ENCODE measurements around the gene DMRTB1. TPM values are rescaled to one million over a fixed set of nuclear protein-coding genes. Genes with fewer than 3 reads are reported as not detected.

The DMRTB1 gene
- polyA plus RNA-seq, 1 donor from 2014 or later = not detected

GRCh38 chr1:53473463-53473862 is 14.3 kb downstream of the DMRTB1 start:
- H3F3A ChIP-seq (ENCODE audit: insufficient read depth, low read length, poor library complexity, severe bottlenecking) = no peaks in the 10 kb centered on the region
- H2AFZ ChIP-seq (ENCODE audit: low read depth, low read length) = no peak overlapping the region
- H3K27me3 ChIP-seq (ENCODE audit: insufficient read depth, low read depth, low read length) = no peaks in the 10 kb centered on the region
- H3K4me2 ChIP-seq (ENCODE audit: low read length) = no peak overlapping the region
- H3K36me3 ChIP-seq (ENCODE audit: insufficient read depth, low read length) = no peaks in the 10 kb centered on the region
- TF ChIP-seq RAD21 (conservative IDR thresholded peaks at IDR 0.05) = peak; percentile 40
- TF ChIP-seq CTCF (IDR thresholded peaks at IDR 0.05; ENCODE audit: poor library complexity, severe bottlenecking) = peak; percentile 40
- no peak for TF ChIP-seq TAF1 (IDR thresholded peaks at IDR 0.05; ENCODE audit: low read depth)
- TF ChIP-seq SMC3 (conservative IDR thresholded peaks at IDR 0.05; ENCODE audit: poor library complexity) = peak; percentile 56
- TF ChIP-seq, protein P1, sequence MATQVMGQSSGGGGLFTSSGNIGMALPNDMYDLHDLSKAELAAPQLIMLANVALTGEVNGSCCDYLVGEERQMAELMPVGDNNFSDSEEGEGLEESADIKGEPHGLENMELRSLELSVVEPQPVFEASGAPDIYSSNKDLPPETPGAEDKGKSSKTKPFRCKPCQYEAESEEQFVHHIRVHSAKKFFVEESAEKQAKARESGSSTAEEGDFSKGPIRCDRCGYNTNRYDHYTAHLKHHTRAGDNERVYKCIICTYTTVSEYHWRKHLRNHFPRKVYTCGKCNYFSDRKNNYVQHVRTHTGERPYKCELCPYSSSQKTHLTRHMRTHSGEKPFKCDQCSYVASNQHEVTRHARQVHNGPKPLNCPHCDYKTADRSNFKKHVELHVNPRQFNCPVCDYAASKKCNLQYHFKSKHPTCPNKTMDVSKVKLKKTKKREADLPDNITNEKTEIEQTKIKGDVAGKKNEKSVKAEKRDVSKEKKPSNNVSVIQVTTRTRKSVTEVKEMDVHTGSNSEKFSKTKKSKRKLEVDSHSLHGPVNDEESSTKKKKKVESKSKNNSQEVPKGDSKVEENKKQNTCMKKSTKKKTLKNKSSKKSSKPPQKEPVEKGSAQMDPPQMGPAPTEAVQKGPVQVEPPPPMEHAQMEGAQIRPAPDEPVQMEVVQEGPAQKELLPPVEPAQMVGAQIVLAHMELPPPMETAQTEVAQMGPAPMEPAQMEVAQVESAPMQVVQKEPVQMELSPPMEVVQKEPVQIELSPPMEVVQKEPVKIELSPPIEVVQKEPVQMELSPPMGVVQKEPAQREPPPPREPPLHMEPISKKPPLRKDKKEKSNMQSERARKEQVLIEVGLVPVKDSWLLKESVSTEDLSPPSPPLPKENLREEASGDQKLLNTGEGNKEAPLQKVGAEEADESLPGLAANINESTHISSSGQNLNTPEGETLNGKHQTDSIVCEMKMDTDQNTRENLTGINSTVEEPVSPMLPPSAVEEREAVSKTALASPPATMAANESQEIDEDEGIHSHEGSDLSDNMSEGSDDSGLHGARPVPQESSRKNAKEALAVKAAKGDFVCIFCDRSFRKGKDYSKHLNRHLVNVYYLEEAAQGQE (IDR thresholded peaks at IDR 0.05; ENCODE audit: borderline replicate concordance) = no peak
- no peak overlapping the region for H3K27ac ChIP-seq (ENCODE audit: low read length)
- H3K9me3 ChIP-seq (ENCODE audit: low read length) = no peaks in the 10 kb centered on the region
- H3K4me3 ChIP-seq (ENCODE audit: low read length) = no peak overlapping the region
- H4K20me1 ChIP-seq (ENCODE audit: insufficient read depth) = no peaks in the 10 kb centered on the region
- no peak overlapping the region for H3K9ac ChIP-seq (ENCODE audit: low read length)
- H3K9me2 ChIP-seq (ENCODE audit: insufficient read depth, low read length) = no peaks in the 10 kb centered on the region
- H3K79me2 ChIP-seq (replicated peaks; ENCODE audit: insufficient read depth, low read length) = no peaks in the 10 kb centered on the region

GRCh38 chr1:53475664-53476063 is 16.5 kb downstream of the DMRTB1 start:
- H3K36me3 ChIP-seq (ENCODE audit: insufficient read depth, low read length) = no peaks in the 10 kb centered on the region
- no peak overlapping the region for H3K4me3 ChIP-seq (ENCODE audit: low read length)
- TF ChIP-seq EP300 (conservative IDR thresholded peaks at IDR 0.05; ENCODE audit: poor library complexity, severe bottlenecking) (no peak), TAF1 (IDR thresholded peaks at IDR 0.05; ENCODE audit: low read depth) (no peak), POLR2AphosphoS5 (IDR thresholded peaks at IDR 0.05) (no peak), CTCF (IDR thresholded peaks at IDR 0.05; ENCODE audit: poor library complexity, severe bottlenecking) (no peak), MXI1 (conservative IDR thresholded peaks at IDR 0.05; ENCODE audit: poor library complexity, severe bottlenecking) (no peak), SMC3 (conservative IDR thresholded peaks at IDR 0.05; ENCODE audit: poor library complexity) (no peak)
- no peak overlapping the region for H3K27ac ChIP-seq (ENCODE audit: low read length)
- no peaks in the 10 kb centered on the region for H3K9me3 ChIP-seq (ENCODE audit: low read length)
- no peaks in the 10 kb centered on the region for H3F3A ChIP-seq (ENCODE audit: insufficient read depth, low read length, poor library complexity, severe bottlenecking)
- no peak overlapping the region for H3K9ac ChIP-seq (ENCODE audit: low read length)
- H3K27me3 ChIP-seq (ENCODE audit: insufficient read depth, low read depth, low read length) = no peaks in the 10 kb centered on the region
- H2AFZ ChIP-seq (ENCODE audit: low read depth, low read length) = no peak overlapping the region
- H4K20me1 ChIP-seq (ENCODE audit: insufficient read depth) = no peaks in the 10 kb centered on the region
- H3K9me2 ChIP-seq (ENCODE audit: insufficient read depth, low read length) = no peaks in the 10 kb centered on the region
- H3K79me2 ChIP-seq (replicated peaks; ENCODE audit: insufficient read depth, low read length) = no peaks in the 10 kb centered on the region
- H3K4me2 ChIP-seq (ENCODE audit: low read length) = no peak overlapping the region
